Keratinocyte (primary cell): ENCODE measurements around the gene CAPN11. TPM values are rescaled to one million over a fixed set of nuclear protein-coding genes. Genes with fewer than 3 reads are reported as not detected.

Experiments used
- DNase-seq: peaks from one replicate; pipeline ENCODE4 v3.0.0-alpha.2; 2011; ENCODE audit warnings: low read depth, missing footprints, low spot score
- FAIRE-seq: peaks from 2 replicates; lab custom pipeline; 2011; peaks lifted over from hg19 to GRCh38; lab: Jason Lieb, UNC
- H2AFZ ChIP-seq: 2 replicates; pipeline ENCODE4 v1.6.0; 2012; ENCODE audit warnings: low read length, control low read depth, inconsistent platforms; ENCODE audit not compliant: control insufficient read depth
- H3K27ac ChIP-seq: 2 replicates; pipeline ENCODE4 v1.5.1; 2011; ENCODE audit warnings: low read length; ENCODE audit not compliant: control insufficient read depth, insufficient read depth
- H3K27me3 ChIP-seq: 3 replicates; pipeline ENCODE4 v1.6.0; 2011; ENCODE audit warnings: low read length; ENCODE audit not compliant: control insufficient read depth, insufficient read depth; ENCODE audit errors: extremely low read depth
- H3K36me3 ChIP-seq, 2 experiments: 2 replicates in 1 of 2; 3 replicates in 1 of 2; pipeline ENCODE4 v1.5.1; 2011; ENCODE audit warnings: low read length in 2 of 2, mild to moderate bottlenecking in 1 of 2; ENCODE audit not compliant: control insufficient read depth in 2 of 2, insufficient read depth in 2 of 2; ENCODE audit errors: extremely low read depth in 1 of 2
- H3K4me1 ChIP-seq: 3 replicates; pipeline ENCODE4 v1.5.1; 2011; ENCODE audit warnings: low read length; ENCODE audit not compliant: control insufficient read depth, insufficient read depth; ENCODE audit errors: extremely low read depth
- H3K4me2 ChIP-seq: 3 replicates; pipeline ENCODE4 v1.6.0; 2011; ENCODE audit warnings: low read depth, low read length; ENCODE audit not compliant: control insufficient read depth, insufficient read depth; ENCODE audit errors: extremely low read depth
- H3K4me3 ChIP-seq, 3 experiments: fragments of 200-600 bp in 1 of 3; sonication (generic) in 1 of 3; 2 replicates in 2 of 3; 3 replicates in 1 of 3; pipeline ENCODE4 v1.5.1; 2011 to 2016; ENCODE audit warnings: low read length in 3 of 3, mild to moderate bottlenecking in 3 of 3, control low read depth in 2 of 3, inconsistent platforms in 1 of 3, low read depth in 1 of 3, mixed read lengths in 1 of 3, mixed run types in 1 of 3, moderate library complexity in 1 of 3; ENCODE audit not compliant: control insufficient read depth in 2 of 3, insufficient read depth in 2 of 3; ENCODE audit errors: extremely low read depth in 1 of 3
- H3K79me2 ChIP-seq: 2 replicates; pipeline ENCODE4 v1.6.0; 2012; ENCODE audit warnings: low read length; ENCODE audit not compliant: control insufficient read depth, insufficient read depth
- H3K9ac ChIP-seq: 3 replicates; pipeline ENCODE4 v1.6.0; 2011; ENCODE audit warnings: low read length; ENCODE audit not compliant: control insufficient read depth, insufficient read depth; ENCODE audit errors: extremely low read depth
- H3K9me1 ChIP-seq: 3 replicates; pipeline ENCODE4 v1.6.0; 2011; ENCODE audit warnings: low read length; ENCODE audit not compliant: control insufficient read depth, insufficient read depth; ENCODE audit errors: extremely low read depth
- H3K9me3 ChIP-seq: 2 replicates; pipeline ENCODE4 v1.5.1; 2012; ENCODE audit warnings: low read depth, low read length; ENCODE audit not compliant: control insufficient read depth
- H4K20me1 ChIP-seq: 3 replicates; pipeline ENCODE4 v1.6.0; 2011; ENCODE audit warnings: low read length; ENCODE audit not compliant: control insufficient read depth, insufficient read depth; ENCODE audit errors: extremely low read depth
- EZH2 ChIP-seq: IDR thresholded peaks from one replicate; pipeline ENCODE4 v1.6.1; 2012; ENCODE audit warnings: inconsistent platforms, mild to moderate bottlenecking, low read length, moderate library complexity
- dilution Hi-C: fragments of 300-500 bp; cut with MboI; formaldehyde crosslinking; loops from one replicate; pipeline ENCODE4 v1.7.0; 2020; ENCODE audit warnings: low sequenced_read_pairs; ENCODE audit not compliant: extremely low pct_ligation_motif_present
- polyA plus RNA-seq, 5 experiments: library from polyadenylated mRNA; depleted of rRNA in 3 of 5; stranded (reverse) in 3 of 5; stranded (forward) in 1 of 5; unstranded in 1 of 5; fragments of >200 nt; gene quantifications; 1 replicate in 1 of 5; 2 replicates in 3 of 5; 3 replicates in 1 of 5; pipeline versions ENCODE4 v1.2.1 to v1.2.3, GENCODE V29; 2011 to 2012; ENCODE audit warnings: missing spikeins in 2 of 5, low read depth in 1 of 5, low replicate concordance in 1 of 5
- TF ChIP-seq, protein P1 (sequence below), 3 experiments: IDR thresholded peaks in 1 of 3; conservative IDR thresholded peaks in 1 of 3; optimal IDR thresholded peaks in 1 of 3; 2 replicates in 2 of 3; 3 replicates in 1 of 3; pipeline versions ENCODE3 to v1.5.1; 2011; ENCODE audit warnings: low read length in 3 of 3, mild to moderate bottlenecking in 3 of 3, moderate library complexity in 2 of 3, control low read depth in 1 of 3, inconsistent platforms in 1 of 3; ENCODE audit not compliant: insufficient read depth in 2 of 3; ENCODE audit errors: extremely low read depth in 1 of 3

CAPN11 gene
- polyA plus RNA-seq, 1 donor (not counting 4 experiments of a cell fraction or from before 2014, with no cell fraction given), result not detected

DNA sequence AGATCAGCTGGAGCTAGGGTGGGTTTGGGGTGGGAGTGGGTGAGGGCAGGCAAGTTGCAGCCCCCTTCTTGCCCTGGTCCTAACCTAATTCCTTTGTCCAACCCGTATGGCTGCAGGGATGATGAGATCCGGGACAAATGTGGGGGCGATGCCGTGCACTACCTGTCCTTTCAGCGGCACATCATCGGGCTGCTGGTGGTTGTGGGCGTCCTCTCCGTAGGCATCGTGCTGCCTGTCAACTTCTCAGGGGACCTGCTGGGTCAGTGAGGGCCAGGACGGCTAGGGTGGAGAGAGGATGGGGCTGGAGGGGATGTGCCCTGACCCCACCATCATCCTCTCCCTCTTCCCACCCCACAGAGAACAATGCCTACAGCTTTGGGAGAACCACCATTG lies 19.3 kb upstream of the CAPN11 start:
- Histone ChIP-seq H3K36me3 (peaks cover 53 to 56% of the 10 kb centered on the region in 2 experiments), H3K4me2 (no peak overlapping the region), H3K27me3 (no peaks in the 10 kb centered on the region), H3K4me3 (no peak overlapping the region), H2AFZ (no peak overlapping the region), H4K20me1 (no peaks in the 10 kb centered on the region), H3K27ac (no peak overlapping the region), H3K4me1 (no peaks in the 10 kb centered on the region), H3K79me2 (peaks cover 13% of the 10 kb centered on the region), H3K9me3 (no peaks in the 10 kb centered on the region), H3K9ac (no peak overlapping the region), H3K9me1 (no peaks in the 10 kb centered on the region)
- FAIRE-seq, result no peak
- TF ChIP-seq, protein P1, sequence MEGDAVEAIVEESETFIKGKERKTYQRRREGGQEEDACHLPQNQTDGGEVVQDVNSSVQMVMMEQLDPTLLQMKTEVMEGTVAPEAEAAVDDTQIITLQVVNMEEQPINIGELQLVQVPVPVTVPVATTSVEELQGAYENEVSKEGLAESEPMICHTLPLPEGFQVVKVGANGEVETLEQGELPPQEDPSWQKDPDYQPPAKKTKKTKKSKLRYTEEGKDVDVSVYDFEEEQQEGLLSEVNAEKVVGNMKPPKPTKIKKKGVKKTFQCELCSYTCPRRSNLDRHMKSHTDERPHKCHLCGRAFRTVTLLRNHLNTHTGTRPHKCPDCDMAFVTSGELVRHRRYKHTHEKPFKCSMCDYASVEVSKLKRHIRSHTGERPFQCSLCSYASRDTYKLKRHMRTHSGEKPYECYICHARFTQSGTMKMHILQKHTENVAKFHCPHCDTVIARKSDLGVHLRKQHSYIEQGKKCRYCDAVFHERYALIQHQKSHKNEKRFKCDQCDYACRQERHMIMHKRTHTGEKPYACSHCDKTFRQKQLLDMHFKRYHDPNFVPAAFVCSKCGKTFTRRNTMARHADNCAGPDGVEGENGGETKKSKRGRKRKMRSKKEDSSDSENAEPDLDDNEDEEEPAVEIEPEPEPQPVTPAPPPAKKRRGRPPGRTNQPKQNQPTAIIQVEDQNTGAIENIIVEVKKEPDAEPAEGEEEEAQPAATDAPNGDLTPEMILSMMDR (optimal IDR thresholded peaks at IDR 0.05 in 1 of 3, IDR thresholded peaks at IDR 0.05 in 1 of 3, conservative IDR thresholded peaks at IDR 0.05 in 1 of 3; ENCODE audit: extremely low read depth in 1 of 3, insufficient read depth in 2 of 3, low read length in 3 of 3), result no peak
- TF ChIP-seq EZH2, result no peak
- DNase-seq, result no peak
- dilution Hi-C loops, result no loop called here

- no peaks in the 10 kb centered on the region for H4K20me1 ChIP-seq
- H3K9ac ChIP-seq, result no peak overlapping the region
- FAIRE-seq, result no peak
- no peaks in the 10 kb centered on the region for H3K27me3 ChIP-seq
- dilution Hi-C loops, result no loop called here
- no peaks in the 10 kb centered on the region for H3K79me2 ChIP-seq
- H3K4me3 ChIP-seq, result no peak overlapping the region
- no peaks in the 10 kb centered on the region for H3K9me3 ChIP-seq
- H3K36me3 ChIP-seq, result peaks cover 47% of the 10 kb centered on the region in 2 experiments
- no peak for DNase-seq
- H3K4me2 ChIP-seq, result no peak overlapping the region
- no peaks in the 10 kb centered on the region for H3K4me1 ChIP-seq
- TF ChIP-seq, protein P1 (optimal IDR thresholded peaks at IDR 0.05 in 1 of 3, IDR thresholded peaks at IDR 0.05 in 1 of 3, conservative IDR thresholded peaks at IDR 0.05 in 1 of 3; ENCODE audit: extremely low read depth in 1 of 3, insufficient read depth in 2 of 3, low read length in 3 of 3), result no peak
- TF ChIP-seq EZH2, result no peak
- H3K27ac ChIP-seq, result no peak overlapping the region
- no peaks in the 10 kb centered on the region for H3K9me1 ChIP-seq
- H2AFZ ChIP-seq, result no peak overlapping the region
Observed at GRCh38 chr6:44142835-44143234, 15.8 kb upstream of the CAPN11 start.
